HCT116 (cell line): Measurements from ENCODE around the gene CEP152.

Experiments
- EZH2 ChIP-seq: fragments of 200-600 bp; sonication (generic); IDR thresholded peaks from 2 replicates; pipeline ENCODE4 v1.6.1; 2017; ENCODE audit warnings: antibody characterized with exemption, mixed run types
- EZH2phosphoT487 ChIP-seq: fragments of 200-600 bp; IDR thresholded peaks from 2 replicates; pipeline ENCODE4 v1.6.1; 2018; ENCODE audit warnings: antibody characterized with exemption, borderline replicate concordance
- FOSL1 ChIP-seq: IDR thresholded peaks from 2 replicates; pipeline ENCODE4 v1.6.1; 2012; ENCODE audit warnings: low read depth
- JUND ChIP-seq: IDR thresholded peaks from 2 replicates; pipeline ENCODE4 v1.6.1; 2012
- MAX ChIP-seq: IDR thresholded peaks from 2 replicates; pipeline ENCODE4 v1.6.1; 2012
- POLR2A ChIP-seq: IDR thresholded peaks from 2 replicates; pipeline ENCODE4 v1.7.0; 2011; ENCODE audit warnings: borderline replicate concordance; ENCODE audit not compliant: insufficient read depth, insufficient read length; ENCODE audit errors: extremely low read depth
- POLR2AphosphoS5 ChIP-seq: IDR thresholded peaks from 2 replicates; pipeline ENCODE4 v1.6.1; 2011; ENCODE audit warnings: mild to moderate bottlenecking, low read depth, low read length, moderate library complexity
- RAD21 ChIP-seq: IDR thresholded peaks from 2 replicates; pipeline ENCODE4 v1.6.1; 2012; ENCODE audit warnings: low read depth, mild to moderate bottlenecking
- SIN3A ChIP-seq: IDR thresholded peaks from 2 replicates; pipeline ENCODE4 v1.6.1; 2012; ENCODE audit warnings: low read depth
- TCF7L2 ChIP-seq: IDR thresholded peaks from 2 replicates; pipeline ENCODE4 v1.7.0; 2011; ENCODE audit warnings: borderline replicate concordance, inconsistent platforms; ENCODE audit not compliant: insufficient read depth, insufficient read length; ENCODE audit errors: extremely low read depth
- ZBTB33 ChIP-seq: IDR thresholded peaks from 2 replicates; pipeline ENCODE4 v1.6.1; 2011; ENCODE audit warnings: mild to moderate bottlenecking, low read length, moderate library complexity; ENCODE audit not compliant: insufficient replicate concordance; ENCODE audit errors: extremely low read depth
- ZNF274 ChIP-seq: fragments of 200-500 bp; sonication (Bioruptor generic); IDR thresholded peaks from 2 replicates; pipeline ENCODE4 v1.6.1; 2014; ENCODE audit warnings: mild to moderate bottlenecking, low read depth, low read length, inconsistent platforms
- TF ChIP-seq, protein P1 (sequence below), 3 experiments: fragments of 200-600 bp in 1 of 3; sonication (generic) in 1 of 3; IDR thresholded peaks in 2 of 3; conservative IDR thresholded peaks in 1 of 3; 2 replicates each; pipeline ENCODE4 v1.5.1; 2012 to 2017; ENCODE audit warnings: low read depth in 2 of 3, low read length in 2 of 3, antibody characterized with exemption in 1 of 3, borderline replicate concordance in 1 of 3, control low read depth in 1 of 3, mild to moderate bottlenecking in 1 of 3, mixed read lengths in 1 of 3, mixed run types in 1 of 3, moderate library complexity in 1 of 3; ENCODE audit not compliant: insufficient read depth in 1 of 3
- TF ChIP-seq, protein P2 (sequence below): IDR thresholded peaks from 2 replicates; pipeline ENCODE4 v1.6.1; 2012; ENCODE audit warnings: low read depth

GRCh38 chr15:48802867-48803266 lies 8.0 kb downstream of the CEP152 start:
- TF ChIP-seq EZH2 (no peak), FOSL1 (no peak), SIN3A (no peak), POLR2A (no peak), ZBTB33 (no peak), EZH2phosphoT487 (no peak), POLR2AphosphoS5 (no peak), JUND (no peak), RAD21 (no peak), ZNF274 (no peak), MAX (no peak), TCF7L2 (no peak)
- TF ChIP-seq, protein P1, sequence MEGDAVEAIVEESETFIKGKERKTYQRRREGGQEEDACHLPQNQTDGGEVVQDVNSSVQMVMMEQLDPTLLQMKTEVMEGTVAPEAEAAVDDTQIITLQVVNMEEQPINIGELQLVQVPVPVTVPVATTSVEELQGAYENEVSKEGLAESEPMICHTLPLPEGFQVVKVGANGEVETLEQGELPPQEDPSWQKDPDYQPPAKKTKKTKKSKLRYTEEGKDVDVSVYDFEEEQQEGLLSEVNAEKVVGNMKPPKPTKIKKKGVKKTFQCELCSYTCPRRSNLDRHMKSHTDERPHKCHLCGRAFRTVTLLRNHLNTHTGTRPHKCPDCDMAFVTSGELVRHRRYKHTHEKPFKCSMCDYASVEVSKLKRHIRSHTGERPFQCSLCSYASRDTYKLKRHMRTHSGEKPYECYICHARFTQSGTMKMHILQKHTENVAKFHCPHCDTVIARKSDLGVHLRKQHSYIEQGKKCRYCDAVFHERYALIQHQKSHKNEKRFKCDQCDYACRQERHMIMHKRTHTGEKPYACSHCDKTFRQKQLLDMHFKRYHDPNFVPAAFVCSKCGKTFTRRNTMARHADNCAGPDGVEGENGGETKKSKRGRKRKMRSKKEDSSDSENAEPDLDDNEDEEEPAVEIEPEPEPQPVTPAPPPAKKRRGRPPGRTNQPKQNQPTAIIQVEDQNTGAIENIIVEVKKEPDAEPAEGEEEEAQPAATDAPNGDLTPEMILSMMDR (IDR thresholded peaks at IDR 0.05 in 2 of 3, conservative IDR thresholded peaks at IDR 0.05 in 1 of 3; ENCODE audit: borderline replicate concordance in 1 of 3, insufficient read depth in 1 of 3, low read depth in 2 of 3, low read length in 2 of 3) = no peak
- TF ChIP-seq, protein P2, sequence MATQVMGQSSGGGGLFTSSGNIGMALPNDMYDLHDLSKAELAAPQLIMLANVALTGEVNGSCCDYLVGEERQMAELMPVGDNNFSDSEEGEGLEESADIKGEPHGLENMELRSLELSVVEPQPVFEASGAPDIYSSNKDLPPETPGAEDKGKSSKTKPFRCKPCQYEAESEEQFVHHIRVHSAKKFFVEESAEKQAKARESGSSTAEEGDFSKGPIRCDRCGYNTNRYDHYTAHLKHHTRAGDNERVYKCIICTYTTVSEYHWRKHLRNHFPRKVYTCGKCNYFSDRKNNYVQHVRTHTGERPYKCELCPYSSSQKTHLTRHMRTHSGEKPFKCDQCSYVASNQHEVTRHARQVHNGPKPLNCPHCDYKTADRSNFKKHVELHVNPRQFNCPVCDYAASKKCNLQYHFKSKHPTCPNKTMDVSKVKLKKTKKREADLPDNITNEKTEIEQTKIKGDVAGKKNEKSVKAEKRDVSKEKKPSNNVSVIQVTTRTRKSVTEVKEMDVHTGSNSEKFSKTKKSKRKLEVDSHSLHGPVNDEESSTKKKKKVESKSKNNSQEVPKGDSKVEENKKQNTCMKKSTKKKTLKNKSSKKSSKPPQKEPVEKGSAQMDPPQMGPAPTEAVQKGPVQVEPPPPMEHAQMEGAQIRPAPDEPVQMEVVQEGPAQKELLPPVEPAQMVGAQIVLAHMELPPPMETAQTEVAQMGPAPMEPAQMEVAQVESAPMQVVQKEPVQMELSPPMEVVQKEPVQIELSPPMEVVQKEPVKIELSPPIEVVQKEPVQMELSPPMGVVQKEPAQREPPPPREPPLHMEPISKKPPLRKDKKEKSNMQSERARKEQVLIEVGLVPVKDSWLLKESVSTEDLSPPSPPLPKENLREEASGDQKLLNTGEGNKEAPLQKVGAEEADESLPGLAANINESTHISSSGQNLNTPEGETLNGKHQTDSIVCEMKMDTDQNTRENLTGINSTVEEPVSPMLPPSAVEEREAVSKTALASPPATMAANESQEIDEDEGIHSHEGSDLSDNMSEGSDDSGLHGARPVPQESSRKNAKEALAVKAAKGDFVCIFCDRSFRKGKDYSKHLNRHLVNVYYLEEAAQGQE = no peak
